ENCODE results near the gene MYO1F. TPM values are rescaled to one million over a fixed set of nuclear protein-coding genes. Genes with fewer than 3 reads are reported as not detected.
"Not testable (repeated sequence)": the region's sequence is repeated elsewhere in the genome, so short reads cannot be mapped to it uniquely, and the experiment has no call there.

Gene MYO1F
- total RNA-seq, 1 experiment from 2014 or later, result not detected

- H3K4me3 Mint-ChIP-seq (ENCODE audit: low read depth, unreplicated experiment), result no peak overlapping the region
- CTCF ChIA-PET, result no interaction called here
These were observed 9.6 kb downstream of the MYO1F start for GRCh38 chr19:8567522-8568172.

GRCh38 chr19:8566855-8567254 is 10.4 kb downstream of the MYO1F start:
- no peaks in the 10 kb centered on the region for H3K9me3 Mint-ChIP-seq (ENCODE audit: low read depth, unreplicated experiment)
- H3K36me3 Mint-ChIP-seq (ENCODE audit: insufficient read depth, unreplicated experiment), result no peaks in the 10 kb centered on the region
- no peak overlapping the region for H3K4me3 Mint-ChIP-seq (ENCODE audit: low read depth, unreplicated experiment)
- DNase-seq, result no peak
- intact Hi-C loops (cut with micrococcal nuclease; ENCODE audit: unreplicated experiment), result no loop called here
- H3K27ac Mint-ChIP-seq (ENCODE audit: unreplicated experiment), result no peak overlapping the region
- H3K27me3 Mint-ChIP-seq (ENCODE audit: unreplicated experiment), result no peaks in the 10 kb centered on the region
- H3K4me1 Mint-ChIP-seq (ENCODE audit: low read depth, unreplicated experiment), result no peaks in the 10 kb centered on the region
- no TSS peak for BruUV-seq (replicated peaks)
- CTCF ChIA-PET, result no interaction called here
- no peak for TF ChIP-seq CTCF (IDR thresholded peaks at IDR 0.05; ENCODE audit: unreplicated experiment)

More at GRCh38 chr19:8567522-8568172, 9.6 kb downstream of the MYO1F start:
- no peak for DNase-seq
- H3K9me3 Mint-ChIP-seq (ENCODE audit: low read depth, unreplicated experiment), result no peaks in the 10 kb centered on the region
- H3K4me1 Mint-ChIP-seq (ENCODE audit: low read depth, unreplicated experiment), result no peaks in the 10 kb centered on the region
- no peak for TF ChIP-seq CTCF (IDR thresholded peaks at IDR 0.05; ENCODE audit: unreplicated experiment)
- BruUV-seq (replicated peaks), result no TSS peak
- peaks cover 8% of the 10 kb centered on the region for H3K27me3 Mint-ChIP-seq (ENCODE audit: unreplicated experiment)
- H3K36me3 Mint-ChIP-seq (ENCODE audit: insufficient read depth, unreplicated experiment), result no peaks in the 10 kb centered on the region
- no peak overlapping the region for H3K27ac Mint-ChIP-seq (ENCODE audit: unreplicated experiment)
- intact Hi-C loops (cut with micrococcal nuclease; ENCODE audit: unreplicated experiment), result no loop called here

- H3K27ac Mint-ChIP-seq (ENCODE audit: unreplicated experiment); BruUV-seq (replicated peaks); H3K9me3 Mint-ChIP-seq (ENCODE audit: low read depth, unreplicated experiment); DNase-seq; H3K4me3 Mint-ChIP-seq (ENCODE audit: low read depth, unreplicated experiment); H3K27me3 Mint-ChIP-seq (ENCODE audit: unreplicated experiment); CTCF ChIA-PET; H3K4me1 Mint-ChIP-seq (ENCODE audit: low read depth, unreplicated experiment); H3K36me3 Mint-ChIP-seq (ENCODE audit: insufficient read depth, unreplicated experiment); intact Hi-C loops (cut with micrococcal nuclease; ENCODE audit: unreplicated experiment): not testable (repeated sequence)
These were observed 12.4 kb downstream of the MYO1F start for GRCh38 chr19:8564866-8565265.

- peaks cover 6% of the 10 kb centered on the region for H3K36me3 Mint-ChIP-seq (ENCODE audit: insufficient read depth, unreplicated experiment)
These were observed 16.0 kb downstream of the MYO1F start for GRCh38 chr19:8561075-8561764.

More at GRCh38 chr19:8561075-8561764, 16.0 kb downstream of the MYO1F start:
- H3K9me3 Mint-ChIP-seq (ENCODE audit: low read depth, unreplicated experiment), result no peaks in the 10 kb centered on the region
- CTCF ChIA-PET, result no interaction called here
- no TSS peak for BruUV-seq (replicated peaks)
- no peaks in the 10 kb centered on the region for H3K27me3 Mint-ChIP-seq (ENCODE audit: unreplicated experiment)
- H3K4me1 Mint-ChIP-seq (ENCODE audit: low read depth, unreplicated experiment), result no peaks in the 10 kb centered on the region
- H3K27ac Mint-ChIP-seq (ENCODE audit: unreplicated experiment), result no peak overlapping the region
- DNase-seq, result no peak
- no peak overlapping the region for H3K4me3 Mint-ChIP-seq (ENCODE audit: low read depth, unreplicated experiment)
- intact Hi-C loops (cut with micrococcal nuclease; ENCODE audit: unreplicated experiment), result no loop called here
- TF ChIP-seq CTCF (IDR thresholded peaks at IDR 0.05; ENCODE audit: unreplicated experiment), result no peak

Data from Calu3 (cell line).